HepG2 (cell line): ENCODE measurements around the gene SMIM28. TPM values are rescaled to one million over a fixed set of nuclear protein-coding genes. Genes with fewer than 3 reads are reported as not detected.
A peak's percentile ranks its signal among the peaks of the same experiment; 100 is the strongest.

ENCODE experiments used
- CCAR2 ChIP-seq: fragments of 200-400 bp; formaldehyde crosslinking; optimal IDR thresholded peaks from 2 replicates; pipeline ENCODE3; 2018; ENCODE audit warnings: low read depth, mild to moderate bottlenecking, low read length, moderate library complexity
- DBP ChIP-seq: sonication (generic); formaldehyde crosslinking; IDR thresholded peaks from 2 replicates; pipeline ENCODE4 v1.4.0; 2020; ENCODE audit warnings: missing genetic modification reagents; ENCODE audit errors: not compliant biosample characterization
- DDIT3 ChIP-seq: sonication (generic); formaldehyde crosslinking; IDR thresholded peaks from 2 replicates; pipeline ENCODE4 v1.4.0; 2020; ENCODE audit warnings: mild to moderate bottlenecking, missing genetic modification reagents
- DPF2 ChIP-seq: sonication (generic); formaldehyde crosslinking; IDR thresholded peaks from 2 replicates; pipeline ENCODE4 v1.4.0; 2020; ENCODE audit warnings: mild to moderate bottlenecking, low read depth, missing genetic modification reagents, borderline replicate concordance
- ELF4 ChIP-seq: sonication (generic); formaldehyde crosslinking; IDR thresholded peaks from 2 replicates; pipeline ENCODE4 v1.5.0; 2020; ENCODE audit warnings: missing genetic modification reagents, mild to moderate bottlenecking, moderate library complexity, borderline replicate concordance
- MEIS2 ChIP-seq: sonication (generic); formaldehyde crosslinking; IDR thresholded peaks from 2 replicates; pipeline ENCODE4 v1.9.0; 2021; ENCODE audit warnings: mild to moderate bottlenecking, missing genetic modification reagents
- MIER3 ChIP-seq: IDR thresholded peaks from 2 replicates; pipeline ENCODE4 v1.6.1; 2016; ENCODE audit warnings: missing compliant biosample characterization, borderline replicate concordance
- NFIB ChIP-seq: sonication (generic); formaldehyde crosslinking; IDR thresholded peaks from 2 replicates; pipeline ENCODE4 v1.9.0; 2021; ENCODE audit warnings: missing genetic modification reagents, mild to moderate bottlenecking, borderline replicate concordance
- NKX3-1 ChIP-seq: sonication (generic); formaldehyde crosslinking; IDR thresholded peaks from 2 replicates; pipeline ENCODE4 v1.5.0; 2020; ENCODE audit warnings: missing genetic modification reagents
- PHB2 ChIP-seq: fragments of 450-650 bp; IDR thresholded peaks from 2 replicates; pipeline ENCODE4 v1.6.1; 2018; ENCODE audit not compliant: partially characterized antibody
- PHF5A ChIP-seq: IDR thresholded peaks from one replicate; pipeline ENCODE4 v1.6.1; 2018; ENCODE audit warnings: low read depth, missing genetic modification reagents; ENCODE audit not compliant: unreplicated experiment
- POLR2A ChIP-seq, 2 experiments: IDR thresholded peaks; 2 replicates each; pipeline ENCODE4 v1.6.1; 2011; ENCODE audit warnings: low read depth in 2 of 2, low read length in 2 of 2, mild to moderate bottlenecking in 1 of 2, moderate library complexity in 1 of 2; ENCODE audit not compliant: insufficient read depth in 1 of 2
- RXRA ChIP-seq: sonication (generic); formaldehyde crosslinking; IDR thresholded peaks from 2 replicates; pipeline ENCODE4 v1.5.1; 2020; ENCODE audit warnings: missing genetic modification reagents
- SIX4 ChIP-seq: sonication (generic); formaldehyde crosslinking; IDR thresholded peaks from 2 replicates; pipeline ENCODE4 v1.4.0; 2020; ENCODE audit warnings: missing genetic modification reagents
- SP2 ChIP-seq: sonication (generic); formaldehyde crosslinking; IDR thresholded peaks from 2 replicates; pipeline ENCODE4 v1.5.1; 2020; ENCODE audit warnings: mild to moderate bottlenecking, missing genetic modification reagents
- SRY ChIP-seq: sonication (generic); formaldehyde crosslinking; IDR thresholded peaks from 2 replicates; pipeline ENCODE4 v1.8.0; 2022; ENCODE audit warnings: mild to moderate bottlenecking, missing genetic modification reagents
- STAG1 ChIP-seq: sonication (generic); formaldehyde crosslinking; IDR thresholded peaks from 2 replicates; pipeline ENCODE4 v1.4.0; 2020; ENCODE audit warnings: missing genetic modification reagents
- THRA ChIP-seq: sonication (generic); formaldehyde crosslinking; IDR thresholded peaks from 2 replicates; pipeline ENCODE4 v1.4.0; 2020; ENCODE audit warnings: missing genetic modification reagents, borderline replicate concordance
- XBP1 ChIP-seq: sonication (generic); formaldehyde crosslinking; IDR thresholded peaks from 2 replicates; pipeline ENCODE4 v1.5.0; 2020; ENCODE audit warnings: missing genetic modification reagents
- ZBTB7A ChIP-seq: sonication (generic); formaldehyde crosslinking; IDR thresholded peaks from 2 replicates; pipeline ENCODE4 v1.8.0; 2022; ENCODE audit warnings: mild to moderate bottlenecking, missing genetic modification reagents
- ZC3H4 ChIP-seq: sonication (generic); formaldehyde crosslinking; IDR thresholded peaks from 2 replicates; pipeline ENCODE4 v1.4.0; 2020; ENCODE audit warnings: missing genetic modification reagents, borderline replicate concordance
- ZNF253 ChIP-seq: sonication (generic); formaldehyde crosslinking; IDR thresholded peaks from 2 replicates; pipeline ENCODE4 v1.8.0; 2022; ENCODE audit warnings: mild to moderate bottlenecking, missing genetic modification reagents, borderline replicate concordance
- ZNF337 ChIP-seq: sonication (generic); formaldehyde crosslinking; IDR thresholded peaks from 2 replicates; pipeline ENCODE4 v1.5.1; 2020; ENCODE audit warnings: missing genetic modification reagents, low read depth, mild to moderate bottlenecking, borderline replicate concordance
- ZNF431 ChIP-seq: sonication (generic); formaldehyde crosslinking; IDR thresholded peaks from 2 replicates; pipeline ENCODE4 v1.9.0; 2022; ENCODE audit warnings: missing genetic modification reagents, low read depth, mild to moderate bottlenecking, borderline replicate concordance
- ZNF552 ChIP-seq: sonication (generic); formaldehyde crosslinking; IDR thresholded peaks from 2 replicates; pipeline ENCODE4 v1.9.0; 2022; ENCODE audit warnings: missing genetic modification reagents, mild to moderate bottlenecking, borderline replicate concordance
- ZNF558 ChIP-seq: sonication (generic); formaldehyde crosslinking; IDR thresholded peaks from 2 replicates; pipeline ENCODE4 v1.9.0; 2022; ENCODE audit warnings: mild to moderate bottlenecking, missing genetic modification reagents, borderline replicate concordance
- ZNF644 ChIP-seq: IDR thresholded peaks from 2 replicates; pipeline ENCODE4 v1.6.1; 2016; ENCODE audit warnings: low read depth
- ZNF746 ChIP-seq: sonication (generic); formaldehyde crosslinking; IDR thresholded peaks from 2 replicates; pipeline ENCODE4 v1.8.0; 2022; ENCODE audit warnings: mild to moderate bottlenecking, missing genetic modification reagents
- ZNF792 ChIP-seq: IDR thresholded peaks from 2 replicates; pipeline ENCODE4 v1.6.1; 2016
- ZNF83 ChIP-seq: sonication (generic); formaldehyde crosslinking; IDR thresholded peaks from 2 replicates; pipeline ENCODE4 v1.4.0; 2020; ENCODE audit warnings: missing genetic modification reagents, mild to moderate bottlenecking, borderline replicate concordance
- polyA plus RNA-seq, 8 experiments: library from polyadenylated mRNA; depleted of rRNA in 3 of 8; stranded (reverse) in 7 of 8; unstranded in 1 of 8; fragments of >200 nt; fragmentation: Illumina TruSeq in 4 of 8; extraction: Trizol in 4 of 8; gene quantifications; 2 replicates each; pipeline versions ENCODE4 v1.2.1 to v1.2.3, GENCODE V29; 2011 to 2016; ENCODE audit warnings: low read depth in 4 of 8, missing spikeins in 1 of 8, mixed read lengths in 1 of 8; ENCODE audit not compliant: insufficient read depth in 1 of 8
- total RNA-seq, 5 experiments: library from RNA; depleted of rRNA; stranded (reverse); fragments of >200 nt; fragmentation: Illumina TruSeq; extraction: Trizol; gene quantifications; 2 replicates each; pipeline ENCODE4 v1.2.3, GENCODE V29; 2016; ENCODE audit warnings: low read depth in 1 of 5

SMIM28 gene
- total and polyA plus RNA-seq, 2 of the 13 experiments (the other 11 are each of a cell fraction or from before 2014, with no cell fraction given), result not detected

GRCh38 chr6:138403801-138404665, 26.3 kb downstream of the SMIM28 start, which contains the start of gene HEBP2 (continued):
- TF ChIP-seq ZNF337 (CRISPR knock-in tag) (peak; percentile 83; the same call in 1 of the 2 replicates), SRY (peak; percentile 63), XBP1 (CRISPR knock-in tag) (no peak), RXRA (CRISPR knock-in tag) (peak; percentile 74; the same call in 1 of the 2 replicates), ZNF746 (CRISPR knock-in tag) (no peak; the same call in none of the 2 replicates), ZNF552 (CRISPR knock-in tag) (peak; percentile 78), ZNF792 (peak; percentile 95), THRA (CRISPR knock-in tag) (peak; percentile 72), POLR2A (IDR thresholded peaks at IDR 0.05; ENCODE audit: insufficient read depth in 1 of 2, low read depth in 2 of 2, low read length in 2 of 2) (peak; percentile 27 to 75; a peak in 3 of 4 replicates), NKX3-1 (CRISPR knock-in tag) (peak; percentile 82; the same call in 1 of the 2 replicates), DDIT3 (CRISPR knock-in tag) (no peak), CCAR2 (no peak), SIX4 (CRISPR knock-in tag) (0 out of 2 replicates have a peak, but pooled peaks have one; percentile 51), ZNF644 (CRISPR knock-in tag) (peak; percentile 49; the same call in 1 of the 2 replicates), ZBTB7A (CRISPR knock-in tag) (peak; percentile 99), ZNF431 (CRISPR knock-in tag) (peak; percentile 80; the same call in 1 of the 2 replicates), MEIS2 (peak; percentile 84), ZNF558 (CRISPR knock-in tag) (peak; percentile 85; the same call in 1 of the 2 replicates), DPF2 (CRISPR knock-in tag) (peak; percentile 70; the same call in 1 of the 2 replicates), MIER3 (peak; percentile 91; the same call in 1 of the 2 replicates), ZNF253 (CRISPR knock-in tag) (no peak), ELF4 (CRISPR knock-in tag) (no peak; the same call in 1 of the 2 replicates), DBP (CRISPR knock-in tag) (no peak), PHB2 (no peak), ZC3H4 (CRISPR knock-in tag) (no peak), NFIB (no peak), STAG1 (CRISPR knock-in tag) (peak; percentile 79), SP2 (CRISPR knock-in tag) (peak; percentile 84), PHF5A (CRISPR knock-in tag) (peak; percentile 84), ZNF83 (peak; percentile 44; the same call in 1 of the 2 replicates)
